Panc1 (cell line): ENCODE results near the gene SYNPO. TPM values are rescaled to one million over a fixed set of nuclear protein-coding genes. Genes with fewer than 3 reads are reported as not detected.

Experiments used
- ATAC-seq: fragments of 200-7000 bp; cut with Tn5 transposase; 2 replicates; pipeline ENCODE4 v1.9.1; 2020; ENCODE audit warnings: mild to moderate bottlenecking, moderate library complexity
- BruUV-seq: library from RNA; stranded (reverse); fragments of 400-500 nt; replicated peaks from 2 replicates; lab custom pipeline; 2021; lab: Mats Ljungman, UMichigan
- CTCF ChIA-PET: fragments of 300-600 bp; sonication (Branson Sonifier 250); formaldehyde crosslinking; loops from one replicate; lab custom pipeline; 2022; ENCODE audit warnings: antibody characterized with exemption; lab: Charles Lee
- POLR2A ChIA-PET: fragments of 300-600 bp; sonication (Branson Sonifier 250); formaldehyde crosslinking; loops from one replicate; lab custom pipeline; 2022; ENCODE audit warnings: antibody characterized with exemption; lab: Charles Lee
- DNase-seq: peaks from one replicate; pipeline ENCODE4 v3.0.0-alpha.2; 2010; ENCODE audit warnings: low read depth, low spot score
- H3K27ac ChIP-seq: 2 replicates; pipeline ENCODE4 v1.5.1; 2011; ENCODE audit warnings: mild to moderate bottlenecking, low read length, inconsistent platforms
- H3K27me3 ChIP-seq: fragments of 200-500 bp; sonication (Bioruptor generic); 2 replicates; pipeline ENCODE4 v1.6.0; 2014; ENCODE audit warnings: low read length, inconsistent platforms; ENCODE audit not compliant: control insufficient read depth, insufficient read depth
- H3K36me3 ChIP-seq: fragments of 200-500 bp; sonication (Bioruptor generic); 2 replicates; pipeline ENCODE4 v1.5.1; 2014; ENCODE audit warnings: inconsistent platforms, mild to moderate bottlenecking, low read length, moderate library complexity; ENCODE audit not compliant: control insufficient read depth, insufficient read depth
- H3K4me1 ChIP-seq: 2 replicates; pipeline ENCODE4 v1.5.1; 2011; ENCODE audit warnings: inconsistent platforms, mild to moderate bottlenecking, low read length, moderate library complexity; ENCODE audit not compliant: control insufficient read depth, insufficient read depth
- H3K4me3 ChIP-seq, 2 experiments: 2 replicates each; pipeline ENCODE4 v1.5.1; 2011 to 2012; ENCODE audit warnings: low read depth in 2 of 2, low read length in 2 of 2, mild to moderate bottlenecking in 2 of 2, inconsistent platforms in 1 of 2, moderate library complexity in 1 of 2
- H3K9me3 ChIP-seq: fragments of 200-500 bp; sonication (Bioruptor generic); 2 replicates; pipeline ENCODE4 v1.5.1; 2014; ENCODE audit warnings: low read depth, mild to moderate bottlenecking, inconsistent platforms, low read length, moderate library complexity; ENCODE audit not compliant: control insufficient read depth, insufficient read depth
- CTCF ChIP-seq: fragments of 450-650 bp; IDR thresholded peaks from 2 replicates; pipeline ENCODE4 v1.5.1; 2017; ENCODE audit warnings: mild to moderate bottlenecking
- POLR2AphosphoS5 ChIP-seq: IDR thresholded peaks from 2 replicates; pipeline ENCODE4 v1.6.1; 2012; ENCODE audit warnings: mild to moderate bottlenecking, low read depth, low read length, moderate library complexity
- REST ChIP-seq, 2 experiments: IDR thresholded peaks; 2 replicates each; pipeline ENCODE4 v1.6.1; 2011 to 2012; ENCODE audit warnings: low read depth in 2 of 2, control low read depth in 1 of 2, low read length in 1 of 2, mild to moderate bottlenecking in 1 of 2, moderate library complexity in 1 of 2; ENCODE audit not compliant: insufficient read depth in 1 of 2
- SIN3A ChIP-seq: IDR thresholded peaks from 2 replicates; pipeline ENCODE4 v1.6.1; 2012; ENCODE audit warnings: low read depth, mild to moderate bottlenecking, low read length, moderate library complexity, borderline replicate concordance; ENCODE audit not compliant: insufficient read depth
- TCF7L2 ChIP-seq: IDR thresholded peaks from 2 replicates; pipeline ENCODE4 v1.6.1; 2011; ENCODE audit warnings: mild to moderate bottlenecking, low read depth, low read length, inconsistent platforms
- in situ Hi-C: cut with HindIII; loops from 2 replicates; pipeline ENCODE4 v1.10.0; 2016; ENCODE audit warnings: low sequenced_read_pairs, low pct_unique_long_range_greater_than_20kb
- intact Hi-C: fragments of 100-400 bp; cut with micrococcal nuclease; formaldehyde crosslinking; loops from one replicate; pipeline ENCODE4 v1.10.0; 2022; ENCODE audit not compliant: unreplicated experiment
- total RNA-seq: library from RNA; stranded (reverse); gene quantifications from one replicate; pipeline ENCODE4 v1.2.1, GENCODE V29; 2021; ENCODE audit not compliant: unreplicated experiment

The SYNPO gene
- total RNA-seq, 1 experiment from 2014 or later, result 82.8 TPM

GRCh38 chr5:150630016-150630415 lies 10.4 kb upstream of the SYNPO start:
- intact Hi-C loops (no loop called here), in situ Hi-C loops (no loop called here)
- Histone ChIP-seq H3K4me3 (no peak overlapping the region), H3K27me3 (no peaks in the 10 kb centered on the region), H3K4me1 (peaks cover 97% of the 10 kb centered on the region), H3K36me3 (no peaks in the 10 kb centered on the region; the same call in 1 of the 2 replicates), H3K27ac (peak overlapping the region; percentile 74), H3K9me3 (no peaks in the 10 kb centered on the region)
- no peak for DNase-seq
- ChIA-PET POLR2A (no interaction called here), CTCF (no interaction called here)
- BruUV-seq, result no TSS peak
- TF ChIP-seq TCF7L2 (0 out of 2 replicates have a peak, but pooled peaks have one; percentile 25), REST (IDR thresholded peaks at IDR 0.05; ENCODE audit: insufficient read depth in 1 of 2, low read depth in 2 of 2, low read length in 1 of 2) (no peak), SIN3A (no peak)
- ATAC-seq, result no peak

GRCh38 chr5:150630461-150631325 lies 9.8 kb upstream of the SYNPO start:
- in situ Hi-C loops, result no loop called here
- Histone ChIP-seq H3K9me3 (no peaks in the 10 kb centered on the region), H3K27ac (peak overlapping the region; percentile 74), H3K27me3 (no peaks in the 10 kb centered on the region), H3K4me1 (peaks cover 99% of the 10 kb centered on the region), H3K4me3 (no peak overlapping the region), H3K36me3 (no peaks in the 10 kb centered on the region)
- intact Hi-C loops, result no loop called here
- peak; percentile 9; the same call in 1 of the 2 replicates for ATAC-seq
- BruUV-seq, result no TSS peak
- POLR2A ChIA-PET, result no interaction called here
- CTCF ChIA-PET, result no interaction called here
- no peak for DNase-seq
- TF ChIP-seq SIN3A, result no peak
- TF ChIP-seq POLR2AphosphoS5, result no peak
- TF ChIP-seq CTCF, result no peak
- no peak for TF ChIP-seq REST (IDR thresholded peaks at IDR 0.05; ENCODE audit: insufficient read depth in 1 of 2, low read depth in 2 of 2, low read length in 1 of 2)
- no peak for TF ChIP-seq TCF7L2
